WTC11 (cell line): ENCODE data around the gene ADORA1. TPM values are rescaled to one million over a fixed set of nuclear protein-coding genes. Genes with fewer than 3 reads are reported as not detected.

Source experiments
- ATAC-seq: fragments of 200-7000 bp; cut with Tn5 transposase; 2 replicates; pipeline ENCODE4 v1.10.0; 2021; ENCODE audit warnings: mild to moderate bottlenecking, moderate library complexity
- CTCF ChIA-PET: fragments of 300-600 bp; sonication (Branson Sonifier 250); formaldehyde crosslinking; loops from one replicate; lab custom pipeline; 2021; ENCODE audit warnings: antibody characterized with exemption; lab: Charles Lee
- POLR2A ChIA-PET: fragments of 350-600 bp; sonication (Branson Sonifier 250); formaldehyde crosslinking; loops from one replicate; lab custom pipeline; 2021; ENCODE audit warnings: antibody characterized with exemption; lab: Charles Lee
- DNase-seq: peaks from one replicate; pipeline ENCODE4 v3.0.0; 2021; ENCODE audit warnings: low spot score
- H3K27ac Mint-ChIP-seq: 2 replicates; pipeline ENCODE4 v1.8.0; 2021; ENCODE audit warnings: mixed read lengths
- H3K27me3 Mint-ChIP-seq: 2 replicates; pipeline ENCODE4 v1.8.0; 2021; ENCODE audit warnings: low read depth, mild to moderate bottlenecking, moderate library complexity, mixed read lengths
- H3K36me3 Mint-ChIP-seq: 2 replicates; pipeline ENCODE4 v1.8.0; 2021; ENCODE audit warnings: mixed read lengths
- H3K4me1 Mint-ChIP-seq: 2 replicates; pipeline ENCODE4 v1.8.0; 2022; ENCODE audit warnings: mixed read lengths
- H3K4me3 Mint-ChIP-seq: 2 replicates; pipeline ENCODE4 v1.8.0; 2021; ENCODE audit warnings: mild to moderate bottlenecking, moderate library complexity, mixed read lengths
- H3K9me3 Mint-ChIP-seq: 2 replicates; pipeline ENCODE4 v1.8.0; 2021; ENCODE audit warnings: mixed read lengths
- AR ChIP-seq: fragments of 250-450 bp; sonication (Bioruptor Pico); IDR thresholded peaks from 2 replicates; pipeline ENCODE4 v1.9.0; 2021; ENCODE audit warnings: mild to moderate bottlenecking
- ATF6 ChIP-seq: sonication (generic); formaldehyde crosslinking; IDR thresholded peaks from 2 replicates; pipeline ENCODE4 v1.8.1; 2023; ENCODE audit warnings: mild to moderate bottlenecking, missing genetic modification reagents
- CBFB ChIP-seq: sonication (generic); formaldehyde crosslinking; IDR thresholded peaks from 2 replicates; pipeline ENCODE4 v1.8.1; 2022; ENCODE audit warnings: mild to moderate bottlenecking, low read depth, missing genetic modification reagents
- CREB1 ChIP-seq: sonication (generic); formaldehyde crosslinking; IDR thresholded peaks from 2 replicates; pipeline ENCODE4 v1.8.0; 2023; ENCODE audit warnings: mild to moderate bottlenecking, missing genetic modification reagents
- E2F4 ChIP-seq: sonication (generic); formaldehyde crosslinking; IDR thresholded peaks from 2 replicates; pipeline ENCODE4 v1.8.1; 2022; ENCODE audit warnings: low read depth, mild to moderate bottlenecking, moderate library complexity, missing genetic modification reagents, borderline replicate concordance
- E2F5 ChIP-seq: sonication (generic); formaldehyde crosslinking; IDR thresholded peaks from 2 replicates; pipeline ENCODE4 v1.8.1; 2022; ENCODE audit warnings: mild to moderate bottlenecking, moderate library complexity, missing genetic modification reagents
- EMX1 ChIP-seq: fragments of 250-450 bp; sonication (Bioruptor Pico); IDR thresholded peaks from 2 replicates; pipeline ENCODE4 v1.8.0; 2021; ENCODE audit warnings: mild to moderate bottlenecking
- ESRRA ChIP-seq: sonication (generic); formaldehyde crosslinking; IDR thresholded peaks from 2 replicates; pipeline ENCODE4 v1.8.1; 2022; ENCODE audit warnings: mild to moderate bottlenecking, missing genetic modification reagents, borderline replicate concordance
- HMGXB4 ChIP-seq: sonication (generic); formaldehyde crosslinking; IDR thresholded peaks from 2 replicates; pipeline ENCODE4 v1.8.1; 2023; ENCODE audit warnings: mild to moderate bottlenecking, moderate library complexity, missing genetic modification reagents
- IRF1 ChIP-seq: sonication (generic); formaldehyde crosslinking; IDR thresholded peaks from 2 replicates; pipeline ENCODE4 v1.8.0; 2023; ENCODE audit warnings: missing genetic modification reagents
- MXD4 ChIP-seq: fragments of 250-450 bp; sonication (Bioruptor Pico); IDR thresholded peaks from 2 replicates; pipeline ENCODE4 v1.8.0; 2021; ENCODE audit warnings: mild to moderate bottlenecking, moderate library complexity, borderline replicate concordance
- NFATC4 ChIP-seq: fragments of 250-450 bp; sonication (Bioruptor Pico); IDR thresholded peaks from 2 replicates; pipeline ENCODE4 v1.9.0; 2021; ENCODE audit warnings: mild to moderate bottlenecking
- NR1H2 ChIP-seq: sonication (generic); formaldehyde crosslinking; IDR thresholded peaks from 2 replicates; pipeline ENCODE4 v1.9.0; 2021; ENCODE audit warnings: mild to moderate bottlenecking, moderate library complexity, missing genetic modification reagents
- NR3C1 ChIP-seq: sonication (generic); formaldehyde crosslinking; conservative IDR thresholded peaks from 2 replicates; pipeline ENCODE4 v1.8.1; 2023; ENCODE audit warnings: low read depth, mild to moderate bottlenecking, missing genetic modification reagents
- OVOL2 ChIP-seq: fragments of 250-450 bp; sonication (Bioruptor Pico); IDR thresholded peaks from 2 replicates; pipeline ENCODE4 v1.9.0; 2021; ENCODE audit warnings: mild to moderate bottlenecking, borderline replicate concordance
- PRRX2 ChIP-seq: fragments of 250-450 bp; sonication (Bioruptor Pico); IDR thresholded peaks from 2 replicates; pipeline ENCODE4 v1.8.0; 2021; ENCODE audit warnings: mild to moderate bottlenecking
- RELA ChIP-seq: sonication (generic); formaldehyde crosslinking; IDR thresholded peaks from 2 replicates; pipeline ENCODE4 v1.8.1; 2022; ENCODE audit warnings: missing genetic modification reagents, mild to moderate bottlenecking, borderline replicate concordance
- RORB ChIP-seq: fragments of 250-450 bp; sonication (Bioruptor Pico); IDR thresholded peaks from 2 replicates; pipeline ENCODE4 v1.9.0; 2021; ENCODE audit warnings: mild to moderate bottlenecking
- SOX15 ChIP-seq: fragments of 250-450 bp; sonication (Bioruptor Pico); IDR thresholded peaks from 2 replicates; pipeline ENCODE4 v1.9.0; 2021; ENCODE audit warnings: mild to moderate bottlenecking
- TP53 ChIP-seq: sonication (generic); formaldehyde crosslinking; IDR thresholded peaks from 2 replicates; pipeline ENCODE4 v1.8.1; 2023; ENCODE audit warnings: mild to moderate bottlenecking, missing genetic modification reagents
- USF1 ChIP-seq: sonication (generic); formaldehyde crosslinking; IDR thresholded peaks from 2 replicates; pipeline ENCODE4 v1.8.0; 2022; ENCODE audit warnings: mild to moderate bottlenecking, missing genetic modification reagents
- ZNF281 ChIP-seq: sonication (generic); formaldehyde crosslinking; IDR thresholded peaks from 2 replicates; pipeline ENCODE4 v1.8.0; 2023; ENCODE audit warnings: mild to moderate bottlenecking, missing genetic modification reagents
- total RNA-seq: library from RNA; stranded (reverse); gene quantifications from 3 replicates; pipeline ENCODE4 v1.2.3, GENCODE V29; 2021

The ADORA1 gene
- total RNA-seq, 1 experiment from 2014 or later = 1.8 TPM

- Mint-ChIP-seq H3K4me3 (no peak overlapping the region), H3K9me3 (no peaks in the 10 kb centered on the region), H3K36me3 (no peaks in the 10 kb centered on the region), H3K27ac (no peak overlapping the region), H3K4me1 (peaks cover 29% of the 10 kb centered on the region), H3K27me3 (peaks cover 10% of the 10 kb centered on the region)
- ATAC-seq (no peak), DNase-seq (no peak)
- TF ChIP-seq USF1 (CRISPR knock-in tag) (no peak), E2F5 (CRISPR knock-in tag) (no peak), RELA (CRISPR knock-in tag) (no peak), NR3C1 (CRISPR knock-in tag) (no peak), CREB1 (CRISPR knock-in tag) (no peak), EMX1 (CRISPR knock-in tag) (no peak)
- CTCF ChIA-PET = interaction anchor here (1.0 to 8.9 kb wide), 5 partner anchors 32 to 187 kb away, joined by 3 to 123 read pairs (median 4); partner anchors contain the start of gene ADORA1
- POLR2A ChIA-PET = no interaction called here
These were observed 47.1 kb upstream of the ADORA1 start for GRCh38 chr1:203080456-203080855.

- Mint-ChIP-seq H3K27ac (peak overlapping the region; percentile 34), H3K36me3 (no peaks in the 10 kb centered on the region), H3K4me3 (no peak overlapping the region; the same call in 1 of the 2 replicates), H3K27me3 (peaks cover 3% of the 10 kb centered on the region), H3K4me1 (peaks cover 30% of the 10 kb centered on the region), H3K9me3 (no peaks in the 10 kb centered on the region)
- ATAC-seq = peak; percentile 44
- POLR2A ChIA-PET = no interaction called here
- CTCF ChIA-PET = interaction anchor here (0.7 to 8.9 kb wide), 17 partner anchors 15 to 261 kb away, joined by 3 to 123 read pairs (median 5); partner anchors contain the start of gene ADORA1
- no peak for DNase-seq
- no peak for TF ChIP-seq IRF1 (CRISPR knock-in tag)
- TF ChIP-seq TP53 = no peak
- no peak for TF ChIP-seq ATF6 (CRISPR knock-in tag)
- TF ChIP-seq PRRX2 (CRISPR knock-in tag) = no peak
- TF ChIP-seq CBFB (CRISPR knock-in tag) = no peak
- TF ChIP-seq ZNF281 = no peak
- no peak for TF ChIP-seq ESRRA
- no peak for TF ChIP-seq NR1H2 (CRISPR knock-in tag)
- TF ChIP-seq NFATC4 (CRISPR knock-in tag) = no peak
- no peak for TF ChIP-seq AR (CRISPR knock-in tag)
- TF ChIP-seq HMGXB4 (CRISPR knock-in tag) = no peak
- no peak for TF ChIP-seq OVOL2
- TF ChIP-seq MXD4 (CRISPR knock-in tag) = no peak
- no peak for TF ChIP-seq E2F4 (CRISPR knock-in tag)
- no peak for TF ChIP-seq SOX15 (CRISPR knock-in tag)
- TF ChIP-seq RORB = no peak
These were observed 45.9 kb upstream of the ADORA1 start for GRCh38 chr1:203081465-203082230.
